Dermis blood vessel endothelial cell (primary cell): ENCODE data around the gene PMIS2. TPM values are rescaled to one million over a fixed set of nuclear protein-coding genes. Genes with fewer than 3 reads are reported as not detected.

Source experiments
- DNase-seq: peaks from one replicate; pipeline ENCODE4 v3.0.0; 2010
- total RNA-seq: library from RNA; depleted of rRNA; stranded (reverse); fragments of >200 nt; gene quantifications from 2 replicates; pipeline ENCODE4 v1.2.3, GENCODE V29; 2014

PMIS2 gene
- not detected in 2 replicates for total RNA-seq

- DNase-seq: peak; percentile 9
Measured at GRCh38 chr19:35585848-35586247, at the start of gene PMIS2. TSS of gene PMIS2 (plus strand) at chr19:35586173. CDS start at chr19:35586260, 87 bp downstream.

DNA sequence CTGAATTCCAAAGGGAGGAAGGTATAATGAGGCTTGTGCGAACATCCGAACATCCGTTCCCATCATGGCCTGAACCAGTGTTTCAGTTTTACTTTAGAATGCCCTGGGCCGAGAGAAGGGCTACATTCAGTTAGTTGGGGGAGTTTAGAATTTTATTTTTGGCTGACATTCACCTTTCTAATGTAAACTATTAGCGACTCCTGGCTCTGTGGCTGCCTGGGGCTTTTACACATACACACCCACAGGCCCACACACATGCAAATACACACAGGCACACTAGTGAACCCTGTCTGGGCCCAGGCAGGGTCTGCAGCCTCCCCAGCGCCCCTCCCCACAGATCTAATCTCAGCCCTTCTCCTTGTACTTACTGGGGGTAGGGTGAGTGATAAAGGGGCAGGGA is 46.7 kb upstream of the PMIS2 start:
- DNase-seq: no peak

GRCh38 chr19:35539850-35540249 is 46.1 kb upstream of the PMIS2 start:
- DNase-seq: no peak

DNA sequence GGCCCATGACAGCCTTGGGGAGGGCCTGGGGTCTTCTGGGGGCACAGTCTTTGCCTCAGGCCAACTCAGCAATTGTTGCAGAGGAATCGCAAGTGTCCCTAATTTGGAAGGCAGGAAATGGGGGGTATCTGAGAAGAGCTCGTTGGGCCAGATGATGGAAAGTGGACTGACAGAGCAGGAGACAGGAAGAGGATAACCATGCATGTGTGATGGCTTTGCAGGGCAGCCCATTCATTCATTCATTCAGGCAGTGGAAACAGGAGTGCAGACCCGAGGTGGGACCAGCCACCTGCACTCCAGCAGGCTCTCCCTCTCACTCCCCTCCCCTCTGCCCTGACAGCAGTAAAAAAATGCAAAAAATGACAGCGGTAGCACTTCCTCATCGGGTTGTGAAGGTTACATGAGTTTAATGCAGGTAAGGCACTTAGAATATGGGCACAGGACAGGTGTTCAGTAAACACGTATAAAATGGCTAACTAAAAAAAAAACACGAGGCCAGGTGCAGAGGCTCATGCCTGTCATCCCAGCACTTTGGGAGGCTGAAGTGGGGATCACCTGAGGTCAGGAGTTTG is 45.5 kb upstream of the PMIS2 start:
- DNase-seq: no peak

DNA sequence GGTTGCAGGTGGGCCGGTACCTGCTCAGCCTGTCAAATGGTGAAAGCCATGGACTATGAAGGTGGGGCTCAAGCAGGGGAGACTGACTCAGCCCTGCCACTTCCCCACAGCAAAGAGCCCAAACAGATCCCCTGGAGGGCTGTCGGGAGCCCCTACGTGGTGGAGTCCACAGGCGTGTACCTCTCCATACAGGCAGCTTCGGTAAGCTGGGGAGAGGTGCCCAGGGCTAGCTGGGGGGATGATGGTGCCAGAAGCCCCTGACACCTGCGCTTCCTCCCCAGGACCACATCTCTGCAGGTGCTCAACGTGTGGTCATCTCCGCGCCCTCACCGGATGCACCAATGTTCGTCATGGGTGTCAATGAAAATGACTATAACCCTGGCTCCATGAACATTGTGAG is 43.8 kb upstream of the PMIS2 start:
- DNase-seq: no peak

GRCh38 chr19:35543280-35544109 is 42.5 kb upstream of the PMIS2 start:
- no peak for DNase-seq

- no peak for DNase-seq
Measured at GRCh38 chr19:35544110-35544802, 41.7 kb upstream of the PMIS2 start.

- peak; percentile 86 for DNase-seq
Measured at GRCh38 chr19:35545001-35545854, 40.7 kb upstream of the PMIS2 start, which contains the start of gene TMEM147. TSS of gene TMEM147 (plus strand) at chr19:35545626. CDS start at chr19:35545740, 114 bp downstream.

DNA sequence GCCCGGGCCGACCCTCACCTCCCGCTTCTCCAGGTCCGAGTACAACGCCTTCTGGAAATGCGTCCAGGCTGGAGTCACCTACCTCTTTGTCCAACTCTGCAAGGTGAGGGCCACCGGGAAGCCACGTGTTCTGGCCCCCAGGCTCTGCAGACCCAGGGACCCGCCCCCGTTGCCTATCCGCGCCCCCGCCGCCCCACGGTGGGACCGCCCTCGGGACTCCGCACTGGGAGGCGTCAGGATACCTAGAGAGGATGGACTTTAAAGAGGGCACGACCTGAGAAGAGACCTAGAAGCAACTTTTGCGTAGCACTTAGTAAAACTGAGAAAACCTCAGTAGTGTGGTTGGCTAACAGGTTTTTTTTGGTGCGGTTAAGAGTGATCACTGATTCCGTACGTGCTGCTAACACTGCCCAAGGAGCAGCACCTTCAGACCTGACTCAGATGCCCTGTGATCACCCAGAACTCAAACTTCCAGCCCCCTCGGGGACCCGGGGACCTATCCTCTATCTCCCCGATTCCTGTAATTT is 40.1 kb upstream of the PMIS2 start:
- peak; percentile 46 for DNase-seq

- DNase-seq: no peak
Measured at GRCh38 chr19:35546532-35546931, 39.4 kb upstream of the PMIS2 start.

DNA sequence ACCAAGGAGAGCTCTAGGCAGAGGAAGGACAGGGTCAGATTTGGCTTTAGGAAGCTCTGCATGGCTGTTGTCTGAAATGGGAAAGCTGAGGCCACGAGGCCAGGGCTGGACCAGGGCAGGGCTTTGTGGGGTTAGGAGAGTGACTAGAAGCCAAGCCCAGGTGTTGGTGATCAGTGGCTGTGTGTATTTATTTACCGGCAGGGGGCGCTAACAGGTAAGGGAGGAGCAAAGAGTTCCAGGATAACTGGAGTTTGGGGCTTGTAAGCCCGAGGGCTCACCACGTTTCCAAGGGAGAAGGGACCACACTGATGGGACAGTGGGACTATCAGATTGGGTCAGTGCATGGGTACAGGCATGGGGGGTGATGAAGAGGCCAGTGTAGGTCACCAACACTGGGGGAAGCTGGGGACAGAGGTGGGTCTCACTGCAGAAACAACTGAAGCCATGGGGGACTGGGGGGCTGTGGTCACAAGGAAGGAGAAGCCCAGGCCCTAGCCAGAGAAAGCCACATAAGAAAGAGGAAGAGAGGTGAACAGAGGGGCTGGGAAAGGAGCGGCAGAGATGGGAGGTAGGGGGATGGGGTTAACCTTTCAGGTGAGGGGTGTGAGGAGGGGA is 36.7 kb upstream of the PMIS2 start:
- DNase-seq: peak; percentile 82

DNA sequence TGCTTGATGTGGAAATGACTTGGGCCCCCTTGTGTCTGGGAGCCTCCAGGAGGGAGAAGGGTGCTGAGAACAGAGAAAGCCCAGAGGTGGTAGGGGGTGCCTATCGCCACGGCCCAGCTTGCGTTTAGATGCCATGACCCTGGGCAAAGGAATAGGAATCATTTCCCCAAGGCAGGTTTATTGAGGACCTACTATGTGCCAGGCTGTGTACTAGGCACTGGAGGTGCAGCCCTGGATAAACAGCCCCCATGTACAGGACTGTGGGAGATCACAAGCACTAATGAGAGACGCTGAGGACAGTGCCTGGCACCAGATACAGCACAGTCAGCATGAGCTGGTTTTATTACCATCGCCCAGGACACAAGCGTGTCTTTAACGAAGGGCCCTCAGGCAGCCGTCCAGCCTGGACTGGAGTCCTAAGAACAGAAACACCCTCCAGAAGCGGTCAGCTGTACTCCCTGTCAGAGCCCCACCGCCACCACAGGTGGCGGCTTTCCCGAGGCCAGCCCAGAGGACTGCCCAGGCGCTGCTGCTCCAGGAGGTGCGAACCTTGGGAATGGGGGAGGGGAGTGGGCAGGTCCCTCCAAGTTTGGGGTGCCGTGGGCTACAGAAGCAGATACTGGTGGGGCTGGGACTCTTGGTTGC is 36.0 kb upstream of the PMIS2 start:
- no peak for DNase-seq

GRCh38 chr19:35551091-35551810 is 34.7 kb upstream of the PMIS2 start:
- DNase-seq: no peak

DNA sequence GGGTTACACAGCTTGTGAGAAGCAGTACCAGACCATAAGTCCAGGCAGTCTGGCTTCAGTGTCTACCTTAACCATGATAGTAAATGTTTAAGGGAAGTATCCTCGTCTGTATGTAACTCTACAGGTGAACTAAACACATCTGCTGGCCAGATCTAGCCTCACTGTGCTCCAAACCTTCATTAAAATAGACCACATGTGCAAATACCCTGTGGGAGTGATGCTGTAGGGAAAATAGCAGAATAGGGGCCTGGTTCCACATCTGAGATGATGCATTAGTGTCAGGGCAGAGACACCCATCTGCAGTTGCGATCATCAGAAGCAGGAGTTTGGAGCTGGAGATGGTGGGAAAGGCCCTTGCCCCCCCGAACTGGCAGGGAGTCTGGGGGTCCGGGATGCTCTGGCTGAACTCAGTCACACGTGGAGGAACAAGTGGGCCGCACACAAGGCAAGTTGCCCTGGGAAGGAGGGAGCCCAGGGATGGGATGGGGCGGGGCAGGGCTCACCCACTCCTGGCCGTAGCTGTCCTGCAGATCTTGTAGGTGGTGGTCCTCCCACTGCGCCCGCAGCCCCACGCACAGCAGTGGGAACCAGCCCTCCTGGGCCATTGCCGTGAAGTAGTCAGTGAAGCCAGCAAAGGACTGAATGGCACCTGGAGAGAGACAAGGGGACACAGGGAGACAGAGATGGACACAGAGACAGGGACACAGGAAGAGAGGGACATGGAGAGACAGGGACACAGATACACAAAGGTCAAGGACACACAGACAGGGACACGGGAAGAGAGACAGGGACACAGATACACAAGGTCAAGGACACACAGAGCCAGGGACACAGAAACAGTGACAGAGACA is 33.2 kb upstream of the PMIS2 start:
- DNase-seq: no peak

DNA sequence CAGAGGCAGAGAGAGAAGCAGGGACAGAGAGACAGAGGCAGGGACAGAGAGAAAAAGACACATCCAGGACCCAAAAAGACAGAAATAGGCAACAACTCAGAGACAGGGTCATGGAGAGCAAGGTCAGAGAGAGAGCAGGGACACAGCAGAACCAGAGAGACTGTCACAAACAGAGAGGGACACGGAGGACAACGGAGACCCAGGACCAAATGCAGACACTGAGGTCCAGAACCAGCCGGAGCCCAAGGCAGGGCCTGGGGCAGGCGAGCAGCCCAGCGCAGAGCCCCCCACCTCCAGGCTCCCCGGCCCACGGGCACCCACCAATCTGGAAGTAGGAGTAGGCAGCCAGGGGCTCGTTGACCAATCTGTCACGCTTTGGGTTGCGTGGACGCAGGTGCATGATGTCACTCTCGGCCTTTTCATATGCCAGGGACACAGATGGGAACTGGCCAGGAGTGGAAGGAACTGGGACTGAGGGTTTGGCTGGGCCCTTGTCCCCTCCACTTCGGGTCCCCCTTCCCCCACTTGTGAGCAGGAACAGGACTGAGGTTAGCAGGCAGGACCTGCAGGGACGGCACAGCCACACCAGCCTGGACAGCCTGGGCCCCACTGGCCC is 32.5 kb upstream of the PMIS2 start:
- no peak for DNase-seq

DNA sequence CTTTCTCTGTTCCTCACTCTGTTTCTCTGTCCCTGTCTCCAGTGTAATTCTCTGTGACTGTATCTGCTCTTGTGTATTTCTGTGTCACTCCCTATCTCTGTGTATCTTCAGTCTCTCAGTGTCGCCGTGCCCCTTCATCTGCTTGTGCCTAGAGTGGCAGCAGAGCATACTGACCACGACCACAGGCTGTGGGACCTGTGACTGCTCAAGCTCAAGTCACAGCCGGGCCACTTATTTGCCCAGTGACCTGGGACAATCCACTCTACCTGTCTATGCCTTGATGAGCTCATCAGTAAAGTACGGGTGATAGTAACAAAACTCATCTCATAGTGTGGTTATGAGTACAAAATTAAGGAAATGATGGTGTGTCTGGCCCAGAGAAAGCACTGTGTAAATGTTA is 31.9 kb upstream of the PMIS2 start:
- no peak for DNase-seq

DNA sequence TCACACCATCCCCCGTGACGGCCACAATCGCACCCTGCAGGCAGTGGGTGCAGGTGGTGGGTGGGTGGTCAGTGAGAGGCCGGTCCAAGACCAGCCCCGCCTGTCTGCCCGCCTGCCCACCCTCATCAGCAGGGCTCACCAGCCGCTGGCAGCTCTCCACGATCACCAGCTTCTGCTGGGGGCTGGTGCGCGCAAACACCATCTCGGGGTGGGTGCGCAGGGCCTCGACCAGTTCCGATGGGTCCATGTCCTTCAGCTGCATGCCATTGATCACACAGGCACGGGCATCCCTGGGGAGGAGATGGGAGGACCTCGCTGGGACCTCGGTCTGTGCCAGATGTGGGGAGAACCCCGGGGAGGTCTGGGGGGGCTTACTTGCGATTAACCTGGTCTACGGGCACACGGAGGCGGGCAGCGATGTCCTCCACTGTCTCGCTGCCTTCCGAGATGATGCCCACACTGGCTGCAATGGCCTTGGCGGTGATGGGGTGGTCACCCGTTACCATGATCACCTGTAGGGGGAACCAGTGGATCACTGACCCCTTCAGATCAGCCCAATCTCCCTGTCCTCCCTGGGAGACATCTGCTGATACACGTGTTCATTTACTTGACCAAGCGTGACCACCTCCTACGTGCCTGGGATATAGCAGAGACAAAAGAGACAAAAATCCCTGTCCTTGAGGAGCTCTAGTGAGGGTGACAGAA is 30.5 kb upstream of the PMIS2 start:
- DNase-seq: peak; percentile 50

GRCh38 chr19:35556025-35556590 is 29.9 kb upstream of the PMIS2 start:
- no peak for DNase-seq
